ENCODE results near the gene LRBA.

Gene LRBA

DNA sequence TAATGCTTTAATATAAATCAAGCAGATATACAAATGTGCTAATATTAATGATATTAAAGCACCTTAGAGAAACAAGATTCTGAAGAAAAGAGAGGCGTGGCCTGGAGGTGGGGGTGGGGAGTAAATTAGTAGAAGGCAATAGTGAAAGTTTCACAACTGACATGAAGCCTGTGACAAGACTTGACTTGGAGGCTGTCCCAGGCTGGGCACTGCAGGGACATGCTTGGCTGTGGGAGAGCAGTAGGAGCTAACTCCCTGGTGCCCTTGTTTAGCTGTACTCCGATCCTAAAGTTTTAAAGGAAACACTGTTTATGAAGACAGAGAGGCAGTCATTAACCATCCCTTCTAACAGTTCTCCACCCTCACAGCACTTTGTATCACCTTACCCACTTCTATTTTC lies 672.1 kb downstream of the LRBA start:
- H3K4me2 ChIP-seq (ENCODE audit: insufficient read depth, low read length, poor library complexity, severe bottlenecking): no peak overlapping the region
- WGBS, 2 donors (ENCODE audit: extremely low coverage in 2 of 2, insufficient read length in 2 of 2, insufficient replicate concordance in 1 of 2): no CpG with 5 or more reads among the region's 2 CpGs
- H3K9ac ChIP-seq (ENCODE audit: low read depth, low read length, poor library complexity): no peak overlapping the region
- H4K91ac ChIP-seq (ENCODE audit: low read depth, low read length, poor library complexity): no peak overlapping the region
- no peaks in the 10 kb centered on the region for H3K36me3 ChIP-seq (replicated peaks in 1 of 2; ENCODE audit: control insufficient read depth in 2 of 2, insufficient read depth in 2 of 2, low read length in 2 of 2)
- DNase-seq (ENCODE audit: low spot score): no peak
- no peak overlapping the region for H2BK120ac ChIP-seq (ENCODE audit: low read depth, low read length)
- H3K23ac ChIP-seq (ENCODE audit: low read depth, low read length, poor library complexity): no peak overlapping the region
- H3K27me3 ChIP-seq (ENCODE audit: control insufficient read depth in 3 of 3, insufficient read depth in 3 of 3, low read depth in 1 of 3, low read length in 3 of 3): no peaks in the 10 kb centered on the region
- no peak overlapping the region for H3K27ac ChIP-seq (replicated peaks; ENCODE audit: low read length)
- no peak overlapping the region for H2BK15ac ChIP-seq (ENCODE audit: low read length)
- peaks cover under 1 to 4% of the 10 kb centered on the region in 2 donors for H3K4me1 ChIP-seq (ENCODE audit: control insufficient read depth in 2 of 2, insufficient read depth in 1 of 2, low read depth in 1 of 2, low read length in 2 of 2)
- no peak overlapping the region for H3K14ac ChIP-seq (ENCODE audit: low read length)
- H3K9me3 ChIP-seq (replicated peaks in 1 of 2; ENCODE audit: control insufficient read depth in 2 of 2, insufficient read depth in 1 of 2, low read depth in 1 of 2, low read length in 2 of 2): no peaks in the 10 kb centered on the region
- H3K4me3 ChIP-seq (ENCODE audit: low read length in 2 of 2): no peak overlapping the region
- H3K18ac ChIP-seq (ENCODE audit: low read length): no peak overlapping the region
- no peak overlapping the region for H2BK12ac ChIP-seq (ENCODE audit: low read length)
- no peak overlapping the region for H2AFZ ChIP-seq (ENCODE audit: low read length)
- no peak overlapping the region for H2BK5ac ChIP-seq (ENCODE audit: low read length)
- H2AK5ac ChIP-seq (ENCODE audit: low read depth, low read length): no peak overlapping the region
- no peak overlapping the region for H3K4ac ChIP-seq (ENCODE audit: low read length)
- no peak overlapping the region for H4K8ac ChIP-seq (ENCODE audit: low read depth, low read length)
- H3K79me1 ChIP-seq (ENCODE audit: low read depth, low read length): no peaks in the 10 kb centered on the region

DNA sequence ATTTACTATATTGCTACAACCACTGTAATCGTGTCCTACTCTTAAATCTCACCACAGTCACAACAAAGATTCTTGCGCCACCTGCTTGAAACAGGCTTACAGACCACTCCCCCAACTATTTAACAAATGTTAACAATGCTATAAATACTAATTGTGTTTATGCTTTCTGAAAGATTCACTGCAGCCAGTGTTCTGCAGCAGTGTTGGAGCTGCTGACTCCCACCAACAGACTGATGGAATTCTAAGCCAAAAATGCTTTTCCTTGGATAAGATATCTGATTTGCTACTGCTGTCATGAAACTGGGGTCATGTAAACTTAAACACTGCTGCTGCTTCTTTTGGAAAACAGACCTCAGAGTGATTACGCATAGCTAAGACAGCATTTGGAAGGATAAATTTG lies 677.4 kb downstream of the LRBA start:
- Histone ChIP-seq H3K9ac (ENCODE audit: low read depth, low read length, poor library complexity) (no peak overlapping the region), H3K27me3 (ENCODE audit: control insufficient read depth in 3 of 3, insufficient read depth in 3 of 3, low read depth in 1 of 3, low read length in 3 of 3) (no peaks in the 10 kb centered on the region), H2AK5ac (ENCODE audit: low read depth, low read length) (no peak overlapping the region), H3K14ac (ENCODE audit: low read length) (no peak overlapping the region), H3K4me3 (ENCODE audit: low read length in 2 of 2) (no peak overlapping the region), H3K27ac (replicated peaks; ENCODE audit: low read length) (no peak overlapping the region), H2BK5ac (ENCODE audit: low read length) (no peak overlapping the region), H2AFZ (ENCODE audit: low read length) (no peak overlapping the region), H4K91ac (ENCODE audit: low read depth, low read length, poor library complexity) (no peak overlapping the region), H2BK15ac (ENCODE audit: low read length) (no peak overlapping the region), H4K8ac (ENCODE audit: low read depth, low read length) (no peak overlapping the region), H3K79me1 (ENCODE audit: low read depth, low read length) (no peaks in the 10 kb centered on the region), H3K4me2 (ENCODE audit: insufficient read depth, low read length, poor library complexity, severe bottlenecking) (no peak overlapping the region), H3K36me3 (replicated peaks in 1 of 2; ENCODE audit: control insufficient read depth in 2 of 2, insufficient read depth in 2 of 2, low read length in 2 of 2) (no peaks in the 10 kb centered on the region), H3K18ac (ENCODE audit: low read length) (no peak overlapping the region), H2BK12ac (ENCODE audit: low read length) (no peak overlapping the region), H3K9me3 (replicated peaks in 1 of 2; ENCODE audit: control insufficient read depth in 2 of 2, insufficient read depth in 1 of 2, low read depth in 1 of 2, low read length in 2 of 2) (no peaks in the 10 kb centered on the region), H2BK120ac (ENCODE audit: low read depth, low read length) (no peak overlapping the region), H3K23ac (ENCODE audit: low read depth, low read length, poor library complexity) (no peak overlapping the region), H3K4me1 (ENCODE audit: control insufficient read depth in 2 of 2, insufficient read depth in 1 of 2, low read depth in 1 of 2, low read length in 2 of 2) (peaks cover 5% of the 10 kb centered on the region in 2 donors), H3K4ac (ENCODE audit: low read length) (no peak overlapping the region)
- no CpG with 5 or more reads among the region's 3 CpGs for WGBS, 2 donors (ENCODE audit: extremely low coverage in 2 of 2, insufficient read length in 2 of 2, insufficient replicate concordance in 1 of 2)
- DNase-seq (ENCODE audit: low spot score): no peak

DNA sequence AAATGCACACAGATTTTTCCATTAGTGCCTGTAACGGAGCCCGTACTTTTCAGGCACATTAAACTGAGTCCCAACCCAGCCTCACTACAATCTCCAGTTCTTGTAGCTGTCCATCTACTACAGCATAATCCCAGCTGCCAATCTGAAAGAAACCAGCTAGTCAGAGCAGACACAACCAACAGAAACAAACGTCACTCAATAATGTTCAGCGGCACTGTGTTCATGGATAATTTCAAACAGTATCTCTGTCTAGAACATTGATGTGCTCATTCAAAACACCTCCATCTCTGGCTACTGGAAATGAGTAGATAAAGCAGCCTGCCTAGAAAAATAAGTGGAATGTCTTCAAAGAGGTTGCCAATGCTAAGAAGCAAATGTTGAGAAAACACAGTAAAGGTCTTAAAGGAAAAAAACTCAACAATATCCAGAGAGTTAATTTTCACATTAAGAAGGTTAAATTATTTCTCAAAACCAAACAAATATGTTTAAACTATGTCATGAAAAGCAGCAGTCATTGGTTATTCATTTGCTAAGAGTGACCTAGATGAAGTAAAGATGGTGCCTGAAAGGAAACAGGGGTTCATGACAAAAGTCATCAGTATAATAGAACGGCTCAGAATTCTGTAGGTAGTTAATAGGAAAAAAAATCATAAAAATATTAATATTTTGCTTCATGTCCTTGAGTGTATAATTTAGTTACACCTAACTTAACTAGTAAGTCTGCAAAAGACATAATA lies 678.2 kb downstream of the LRBA start:
- Histone ChIP-seq H2AK5ac (ENCODE audit: low read depth, low read length) (no peak overlapping the region), H4K8ac (ENCODE audit: low read depth, low read length) (no peak overlapping the region), H3K79me1 (ENCODE audit: low read depth, low read length) (no peaks in the 10 kb centered on the region), H2AFZ (ENCODE audit: low read length) (no peak overlapping the region), H3K27me3 (ENCODE audit: control insufficient read depth in 3 of 3, insufficient read depth in 3 of 3, low read depth in 1 of 3, low read length in 3 of 3) (no peaks in the 10 kb centered on the region), H2BK120ac (ENCODE audit: low read depth, low read length) (no peak overlapping the region), H3K14ac (ENCODE audit: low read length) (no peak overlapping the region), H3K4ac (ENCODE audit: low read length) (no peak overlapping the region), H3K9ac (ENCODE audit: low read depth, low read length, poor library complexity) (no peak overlapping the region), H3K9me3 (replicated peaks in 1 of 2; ENCODE audit: control insufficient read depth in 2 of 2, insufficient read depth in 1 of 2, low read depth in 1 of 2, low read length in 2 of 2) (no peaks in the 10 kb centered on the region), H3K36me3 (replicated peaks in 1 of 2; ENCODE audit: control insufficient read depth in 2 of 2, insufficient read depth in 2 of 2, low read length in 2 of 2) (no peaks in the 10 kb centered on the region), H3K23ac (ENCODE audit: low read depth, low read length, poor library complexity) (no peak overlapping the region), H3K4me2 (ENCODE audit: insufficient read depth, low read length, poor library complexity, severe bottlenecking) (no peak overlapping the region), H2BK15ac (ENCODE audit: low read length) (no peak overlapping the region), H2BK12ac (ENCODE audit: low read length) (no peak overlapping the region), H4K91ac (ENCODE audit: low read depth, low read length, poor library complexity) (no peak overlapping the region), H3K27ac (replicated peaks; ENCODE audit: low read length) (no peak overlapping the region), H3K4me3 (ENCODE audit: low read length in 2 of 2) (no peak overlapping the region), H3K4me1 (ENCODE audit: control insufficient read depth in 2 of 2, insufficient read depth in 1 of 2, low read depth in 1 of 2, low read length in 2 of 2) (peaks cover 5% of the 10 kb centered on the region in 2 donors), H2BK5ac (ENCODE audit: low read length) (no peak overlapping the region), H3K18ac (ENCODE audit: low read length) (no peak overlapping the region)
- no peak for DNase-seq (ENCODE audit: low spot score)
- no CpG with 5 or more reads among the region's 5 CpGs for WGBS, 2 donors (ENCODE audit: extremely low coverage in 2 of 2, insufficient read length in 2 of 2, insufficient replicate concordance in 1 of 2)

DNA sequence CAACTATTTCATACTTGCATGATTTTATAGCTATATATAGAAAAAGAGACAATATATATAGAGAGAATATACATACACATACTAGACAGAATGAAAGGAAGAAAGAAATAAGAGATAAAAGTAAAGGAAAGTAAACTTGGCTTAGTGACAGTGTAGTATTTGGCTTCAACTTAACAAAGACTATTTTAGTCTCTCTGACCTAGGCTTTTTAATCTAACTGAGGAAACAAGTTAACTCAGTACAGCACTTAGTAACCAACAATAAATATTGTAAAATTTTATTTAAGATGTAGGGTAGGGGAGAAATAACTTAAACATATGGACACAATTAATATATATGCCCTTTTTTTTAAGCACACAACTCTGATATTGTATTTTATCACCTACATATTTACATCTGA lies 682.1 kb downstream of the LRBA start:
- Histone ChIP-seq H3K23ac (ENCODE audit: low read depth, low read length, poor library complexity) (no peak overlapping the region), H3K9me3 (replicated peaks in 1 of 2; ENCODE audit: control insufficient read depth in 2 of 2, insufficient read depth in 1 of 2, low read depth in 1 of 2, low read length in 2 of 2) (no peaks in the 10 kb centered on the region)
- DNase-seq (ENCODE audit: low spot score): no peak

More for the DNA sequence above, 682.1 kb downstream of the LRBA start:
- Histone ChIP-seq H3K27me3 (ENCODE audit: control insufficient read depth in 3 of 3, insufficient read depth in 3 of 3, low read depth in 1 of 3, low read length in 3 of 3) (no peaks in the 10 kb centered on the region), H2BK5ac (ENCODE audit: low read length) (no peak overlapping the region), H3K14ac (ENCODE audit: low read length) (no peak overlapping the region), H2AK5ac (ENCODE audit: low read depth, low read length) (no peak overlapping the region), H3K36me3 (replicated peaks in 1 of 2; ENCODE audit: control insufficient read depth in 2 of 2, insufficient read depth in 2 of 2, low read length in 2 of 2) (no peaks in the 10 kb centered on the region), H2AFZ (ENCODE audit: low read length) (no peak overlapping the region), H3K27ac (replicated peaks; ENCODE audit: low read length) (no peak overlapping the region), H3K9ac (ENCODE audit: low read depth, low read length, poor library complexity) (no peak overlapping the region), H2BK120ac (ENCODE audit: low read depth, low read length) (no peak overlapping the region), H3K4me3 (ENCODE audit: low read length in 2 of 2) (no peak overlapping the region), H4K91ac (ENCODE audit: low read depth, low read length, poor library complexity) (no peak overlapping the region), H3K18ac (ENCODE audit: low read length) (no peak overlapping the region), H3K4me1 (ENCODE audit: control insufficient read depth in 2 of 2, insufficient read depth in 1 of 2, low read depth in 1 of 2, low read length in 2 of 2) (peaks cover 4 to 6% of the 10 kb centered on the region in 2 donors), H3K4ac (ENCODE audit: low read length) (no peak overlapping the region), H2BK15ac (ENCODE audit: low read length) (no peak overlapping the region), H2BK12ac (ENCODE audit: low read length) (no peak overlapping the region), H3K79me1 (ENCODE audit: low read depth, low read length) (no peaks in the 10 kb centered on the region), H4K8ac (ENCODE audit: low read depth, low read length) (no peak overlapping the region), H3K4me2 (ENCODE audit: insufficient read depth, low read length, poor library complexity, severe bottlenecking) (no peak overlapping the region)
